ENCODE data around the gene HSD11B2. TPM values are rescaled to one million over a fixed set of nuclear protein-coding genes. Genes with fewer than 3 reads are reported as not detected.

HSD11B2 gene
- total and polyA plus RNA-seq, 4 donors: 2.6 to 39.8 (median 6.7) TPM

DNA sequence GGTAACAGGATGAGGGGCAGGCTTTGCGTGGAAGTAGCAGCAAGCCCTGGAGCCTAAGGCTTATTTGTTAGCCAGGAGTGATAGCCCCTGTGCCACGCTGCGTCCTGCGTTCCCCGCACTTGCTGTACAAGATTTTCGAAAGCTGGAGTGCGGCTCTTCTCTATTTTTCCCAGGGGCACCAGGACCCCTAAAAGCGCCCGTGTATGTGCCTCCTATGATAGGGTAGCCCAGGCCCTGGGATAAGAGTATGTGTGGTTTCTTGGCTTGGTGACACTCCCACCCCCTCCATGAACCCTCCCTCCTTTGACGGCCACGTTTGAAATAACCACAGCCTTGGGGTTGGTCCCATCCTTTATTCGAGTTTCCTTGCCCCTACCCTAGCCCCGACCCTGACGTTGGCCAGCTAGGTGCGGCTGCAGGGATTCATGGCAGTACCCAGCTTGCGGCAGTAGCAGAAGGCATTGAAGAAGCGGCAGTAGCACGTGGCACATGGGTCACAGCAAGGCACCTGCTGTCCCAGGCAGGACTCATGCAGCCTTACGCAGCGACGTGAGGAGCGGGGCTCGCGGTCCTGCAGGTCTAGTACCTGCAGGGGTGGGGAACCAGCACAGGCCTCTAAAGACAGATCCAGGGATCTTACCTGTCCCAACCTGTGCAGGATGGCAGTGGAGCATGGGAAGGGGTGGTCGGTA lies 51.5 kb downstream of the HSD11B2 start:
- Histone ChIP-seq H3K4me1 (ENCODE audit: control insufficient read depth in 5 of 5, insufficient read depth in 5 of 5, low read length in 5 of 5) (peaks cover 0 to 22% (median 4%) of the 10 kb centered on the region in 5 donors), H3K36me3 (ENCODE audit: control insufficient read depth in 4 of 4, insufficient read depth in 4 of 4, low read length in 4 of 4) (peaks cover 0 to 2% (median 0%) of the 10 kb centered on the region in 4 donors), H3K9ac (ENCODE audit: insufficient read depth in 1 of 2, low read length in 2 of 2) (peak overlapping the region in 1 of 2 donors; percentile 69), H3K4me3 (no peak overlapping the region), H3K27ac (ENCODE audit: low read depth in 1 of 2, low read length in 1 of 2) (peak overlapping the region in 1 of 2 donors; percentile 86), H3K9me3 (ENCODE audit: control insufficient read depth in 4 of 4, insufficient read depth in 3 of 4, low read length in 3 of 4) (no peaks in the 10 kb centered on the region), H3K27me3 (ENCODE audit: control insufficient read depth in 3 of 3, insufficient read depth in 3 of 3, low read length in 2 of 3) (no peaks in the 10 kb centered on the region)
- no peak for ATAC-seq (ENCODE audit: insufficient read depth, low FRiP score)
- WGBS, 2 donors: 65 to 67% methylated on average over 25 of the region's 25 CpGs
- DNase-seq: no peak
- TF ChIP-seq, protein P1, sequence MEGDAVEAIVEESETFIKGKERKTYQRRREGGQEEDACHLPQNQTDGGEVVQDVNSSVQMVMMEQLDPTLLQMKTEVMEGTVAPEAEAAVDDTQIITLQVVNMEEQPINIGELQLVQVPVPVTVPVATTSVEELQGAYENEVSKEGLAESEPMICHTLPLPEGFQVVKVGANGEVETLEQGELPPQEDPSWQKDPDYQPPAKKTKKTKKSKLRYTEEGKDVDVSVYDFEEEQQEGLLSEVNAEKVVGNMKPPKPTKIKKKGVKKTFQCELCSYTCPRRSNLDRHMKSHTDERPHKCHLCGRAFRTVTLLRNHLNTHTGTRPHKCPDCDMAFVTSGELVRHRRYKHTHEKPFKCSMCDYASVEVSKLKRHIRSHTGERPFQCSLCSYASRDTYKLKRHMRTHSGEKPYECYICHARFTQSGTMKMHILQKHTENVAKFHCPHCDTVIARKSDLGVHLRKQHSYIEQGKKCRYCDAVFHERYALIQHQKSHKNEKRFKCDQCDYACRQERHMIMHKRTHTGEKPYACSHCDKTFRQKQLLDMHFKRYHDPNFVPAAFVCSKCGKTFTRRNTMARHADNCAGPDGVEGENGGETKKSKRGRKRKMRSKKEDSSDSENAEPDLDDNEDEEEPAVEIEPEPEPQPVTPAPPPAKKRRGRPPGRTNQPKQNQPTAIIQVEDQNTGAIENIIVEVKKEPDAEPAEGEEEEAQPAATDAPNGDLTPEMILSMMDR (IDR thresholded peaks at IDR 0.05; ENCODE audit: control extremely low read depth, extremely low read depth): no peak

DNA sequence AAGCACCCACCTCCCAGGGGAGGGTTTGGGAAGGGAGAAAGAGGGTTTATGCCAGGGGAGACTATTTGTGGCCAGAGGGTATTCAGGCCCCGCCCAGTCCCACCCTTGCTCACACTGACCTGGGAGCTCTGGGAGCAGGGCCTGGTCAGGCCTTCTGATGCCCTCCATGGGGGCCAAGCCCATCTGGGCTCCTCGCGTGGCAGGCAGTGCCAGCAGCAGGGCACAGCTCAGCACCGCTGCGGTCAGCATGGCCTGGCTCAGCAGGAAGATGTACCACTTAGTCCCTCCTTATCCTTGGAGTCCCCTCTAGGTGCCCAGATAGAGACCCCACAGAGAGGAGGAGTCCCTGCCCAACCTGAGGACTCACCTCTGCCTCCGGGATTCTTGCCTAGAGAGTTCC lies 52.2 kb downstream of the HSD11B2 start, which contains the start of gene AGRP:
Gene AGRP (minus strand): TSS at position 398 of the 400 bp plus-strand sequence. CDS start 149 bp downstream, at position 249.
- Histone ChIP-seq H3K27ac (ENCODE audit: low read depth in 1 of 2, low read length in 1 of 2) (peak within 1 kb of the TSS in 1 of 2 donors; percentile 13), H3K36me3 (ENCODE audit: control insufficient read depth in 4 of 4, insufficient read depth in 4 of 4, low read length in 4 of 4) (peaks cover 0 to 2% (median 0%) of the 10 kb centered on the region in 4 donors), H3K9ac (ENCODE audit: insufficient read depth in 1 of 2, low read length in 2 of 2) (no peak within 1 kb of the TSS), H3K27me3 (ENCODE audit: control insufficient read depth in 3 of 3, insufficient read depth in 3 of 3, low read length in 2 of 3) (no peaks in the 10 kb centered on the region), H3K9me3 (ENCODE audit: control insufficient read depth in 4 of 4, insufficient read depth in 3 of 4, low read length in 3 of 4) (no peaks in the 10 kb centered on the region), H3K4me1 (ENCODE audit: control insufficient read depth in 5 of 5, insufficient read depth in 5 of 5, low read length in 5 of 5) (peaks cover 0 to 22% (median 4%) of the 10 kb centered on the region in 5 donors), H3K4me3 (no peak within 1 kb of the TSS)
- WGBS, 2 donors: 91 to 96% methylated on average over 3 to 6 of the region's 6 CpGs
- TF ChIP-seq, protein P1 (IDR thresholded peaks at IDR 0.05; ENCODE audit: control extremely low read depth, extremely low read depth): no peak
- no peak for DNase-seq
- ATAC-seq (ENCODE audit: insufficient read depth, low FRiP score): no peak

DNA sequence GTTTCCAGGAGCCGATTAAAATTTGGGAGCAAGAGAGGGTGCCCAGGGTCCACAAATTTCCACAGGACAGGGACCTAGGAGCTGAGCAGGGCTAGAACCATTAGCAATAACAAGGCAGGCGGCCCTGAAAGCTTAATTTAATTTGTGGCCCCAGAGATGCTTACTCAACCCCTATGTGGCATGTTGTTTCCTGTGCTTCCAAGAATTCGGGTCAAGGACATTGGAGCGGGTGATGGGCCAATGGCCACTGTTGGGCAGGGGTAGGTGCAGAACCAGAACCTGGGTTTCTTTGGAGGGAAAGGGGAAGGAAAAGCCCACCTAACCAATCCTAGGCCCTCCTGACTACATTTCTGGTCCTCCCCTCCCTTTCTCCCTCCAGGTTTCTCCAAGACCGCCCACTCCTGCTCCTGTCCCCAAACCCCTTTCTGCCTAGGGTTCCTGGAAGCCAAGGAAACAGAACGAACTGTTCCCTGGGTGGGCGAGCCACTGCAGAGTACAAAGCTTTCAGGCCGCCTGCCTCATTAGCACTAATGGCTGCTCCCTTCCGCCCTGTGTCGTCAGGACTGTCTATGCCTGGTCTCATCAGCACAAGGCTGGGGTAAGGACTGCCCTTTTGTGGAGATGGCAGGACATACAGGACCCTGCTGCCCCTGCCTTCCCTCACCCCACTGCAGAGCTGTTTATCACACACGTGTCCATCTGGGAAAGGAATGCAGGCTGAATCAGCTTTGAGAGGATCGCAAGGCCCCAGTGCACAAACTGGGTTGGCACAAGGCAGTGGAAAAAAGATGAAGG lies 53.0 kb downstream of the HSD11B2 start:
- TF ChIP-seq, protein P1 (IDR thresholded peaks at IDR 0.05; ENCODE audit: control extremely low read depth, extremely low read depth): no peak
- peaks cover 0 to 2% (median 0%) of the 10 kb centered on the region in 4 donors for H3K36me3 ChIP-seq (ENCODE audit: control insufficient read depth in 4 of 4, insufficient read depth in 4 of 4, low read length in 4 of 4)
- H3K9me3 ChIP-seq (ENCODE audit: control insufficient read depth in 4 of 4, insufficient read depth in 3 of 4, low read length in 3 of 4): no peaks in the 10 kb centered on the region
- H3K27ac ChIP-seq (ENCODE audit: low read depth in 1 of 2, low read length in 1 of 2): no peak overlapping the region
- ATAC-seq (ENCODE audit: insufficient read depth, low FRiP score) (no peak), DNase-seq (no peak)
- H3K4me1 ChIP-seq (ENCODE audit: control insufficient read depth in 5 of 5, insufficient read depth in 5 of 5, low read length in 5 of 5): peaks cover 0 to 22% (median 4%) of the 10 kb centered on the region in 5 donors
- no peak overlapping the region for H3K4me3 ChIP-seq
- H3K27me3 ChIP-seq (ENCODE audit: control insufficient read depth in 3 of 3, insufficient read depth in 3 of 3, low read length in 2 of 3): no peaks in the 10 kb centered on the region
- no peak overlapping the region for H3K9ac ChIP-seq (ENCODE audit: insufficient read depth in 1 of 2, low read length in 2 of 2)
- WGBS, 2 donors: 84 to 90% methylated on average over 12 of the region's 12 CpGs
